Upper lobe of right lung (tissue), 1 donor: ENCODE results near the gene NUP50. TPM values are rescaled to one million over a fixed set of nuclear protein-coding genes. Genes with fewer than 3 reads are reported as not detected.

Source experiments
- ATAC-seq: fragments of 200-7000 bp; cut with Tn5 transposase; one replicate; pipeline ENCODE4 v1.9.1; 2020; ENCODE audit warnings: mild to moderate bottlenecking, moderate library complexity
- DNase-seq: peaks from one replicate; pipeline ENCODE4 v3.0.0-alpha.2; 2020
- H3K27ac ChIP-seq: fragments of 200-600 bp; one replicate; pipeline ENCODE4 v1.8.0; 2022
- H3K27me3 ChIP-seq: fragments of 200-600 bp; one replicate; pipeline ENCODE4 v1.8.0; 2022; ENCODE audit warnings: mild to moderate bottlenecking
- H3K36me3 ChIP-seq: fragments of 200-600 bp; one replicate; pipeline ENCODE4 v1.8.0; 2022
- H3K4me1 ChIP-seq: fragments of 200-600 bp; one replicate; pipeline ENCODE4 v1.8.0; 2022
- H3K4me3 ChIP-seq: fragments of 200-600 bp; one replicate; pipeline ENCODE4 v1.8.0; 2022; ENCODE audit warnings: mild to moderate bottlenecking
- H3K9me3 ChIP-seq: fragments of 200-600 bp; one replicate; pipeline ENCODE4 v1.8.0; 2022
- intact Hi-C: fragments of 100-400 bp; cut with DNase I; formaldehyde crosslinking; loops from one replicate; pipeline ENCODE4 v1.11.0; 2022
- total RNA-seq: library from RNA; stranded (reverse); fragmentation: NEBNext Ultra II Directional; extraction: Animal tissue kit (Norgen Biotek cat#: 25700); gene quantifications from one replicate; pipeline ENCODE4 v1.2.1, GENCODE V29; 2021
- TF ChIP-seq, protein P1 (sequence below): fragments of 200-600 bp; IDR thresholded peaks from one replicate; pipeline ENCODE4 v1.8.0; 2022; ENCODE audit warnings: antibody characterized with exemption
- donor health status: DM: no; HTN: yes; CAD: no; lungs with severe emphysema.

NUP50 gene
- total RNA-seq, 1 donor from 2014 or later: 51.5 TPM

DNA sequence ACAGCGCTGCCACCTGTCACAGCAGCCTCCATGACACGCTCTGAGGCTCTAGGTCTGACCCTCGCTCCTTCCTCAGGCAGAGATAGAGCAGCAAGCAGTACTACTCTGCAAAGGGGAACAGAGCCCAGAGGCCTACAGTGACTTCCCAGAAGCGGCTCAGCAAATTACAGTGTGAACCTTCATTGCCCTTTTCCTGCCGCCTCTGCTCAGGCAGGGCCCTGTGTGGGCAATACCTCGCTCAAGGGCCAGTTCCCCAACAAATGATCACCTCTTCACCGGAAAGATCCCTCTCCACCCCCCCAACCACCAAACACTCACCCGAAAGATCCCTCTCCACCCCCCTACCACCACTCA is 64.7 kb downstream of the NUP50 start:
- H3K9me3 ChIP-seq: no peaks in the 10 kb centered on the region
- no peak for DNase-seq
- peak; percentile 52 for ATAC-seq

DNA sequence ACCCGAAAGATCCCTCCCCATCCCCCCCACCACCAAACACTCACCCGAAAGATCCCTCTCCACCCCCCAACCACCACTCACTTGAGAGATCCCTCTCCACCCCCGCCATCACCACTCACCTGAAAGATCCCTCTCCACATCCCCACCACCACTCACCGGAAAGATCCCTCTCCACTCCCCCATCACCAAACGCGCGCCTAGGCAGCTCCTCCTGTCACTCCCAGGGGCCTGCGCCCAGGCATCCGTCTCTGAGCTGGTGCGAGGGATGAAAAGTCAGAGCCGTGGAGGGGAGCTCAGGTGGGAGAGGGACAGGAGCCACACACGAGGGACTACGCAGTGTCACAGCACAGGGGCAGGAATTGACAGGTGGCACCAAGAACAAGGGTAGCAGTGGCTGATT is 65.5 kb downstream of the NUP50 start:
- DNase-seq: no peak
- ATAC-seq: no peak
- Histone ChIP-seq H3K27me3 (no peaks in the 10 kb centered on the region), H3K4me1 (peaks cover 16% of the 10 kb centered on the region), H3K9me3 (no peaks in the 10 kb centered on the region), H3K36me3 (no peaks in the 10 kb centered on the region), H3K27ac (no peak overlapping the region), H3K4me3 (no peak overlapping the region)
- TF ChIP-seq, protein P1, sequence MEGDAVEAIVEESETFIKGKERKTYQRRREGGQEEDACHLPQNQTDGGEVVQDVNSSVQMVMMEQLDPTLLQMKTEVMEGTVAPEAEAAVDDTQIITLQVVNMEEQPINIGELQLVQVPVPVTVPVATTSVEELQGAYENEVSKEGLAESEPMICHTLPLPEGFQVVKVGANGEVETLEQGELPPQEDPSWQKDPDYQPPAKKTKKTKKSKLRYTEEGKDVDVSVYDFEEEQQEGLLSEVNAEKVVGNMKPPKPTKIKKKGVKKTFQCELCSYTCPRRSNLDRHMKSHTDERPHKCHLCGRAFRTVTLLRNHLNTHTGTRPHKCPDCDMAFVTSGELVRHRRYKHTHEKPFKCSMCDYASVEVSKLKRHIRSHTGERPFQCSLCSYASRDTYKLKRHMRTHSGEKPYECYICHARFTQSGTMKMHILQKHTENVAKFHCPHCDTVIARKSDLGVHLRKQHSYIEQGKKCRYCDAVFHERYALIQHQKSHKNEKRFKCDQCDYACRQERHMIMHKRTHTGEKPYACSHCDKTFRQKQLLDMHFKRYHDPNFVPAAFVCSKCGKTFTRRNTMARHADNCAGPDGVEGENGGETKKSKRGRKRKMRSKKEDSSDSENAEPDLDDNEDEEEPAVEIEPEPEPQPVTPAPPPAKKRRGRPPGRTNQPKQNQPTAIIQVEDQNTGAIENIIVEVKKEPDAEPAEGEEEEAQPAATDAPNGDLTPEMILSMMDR: no peak
- intact Hi-C loops: no loop called here

More for the DNA sequence above, 64.7 kb downstream of the NUP50 start:
- TF ChIP-seq, protein P1: no peak
- Histone ChIP-seq H3K4me3 (no peak overlapping the region), H3K27ac (no peak overlapping the region), H3K27me3 (no peaks in the 10 kb centered on the region), H3K4me1 (peaks cover 16% of the 10 kb centered on the region), H3K36me3 (no peaks in the 10 kb centered on the region)
- intact Hi-C loops: no loop called here

DNA sequence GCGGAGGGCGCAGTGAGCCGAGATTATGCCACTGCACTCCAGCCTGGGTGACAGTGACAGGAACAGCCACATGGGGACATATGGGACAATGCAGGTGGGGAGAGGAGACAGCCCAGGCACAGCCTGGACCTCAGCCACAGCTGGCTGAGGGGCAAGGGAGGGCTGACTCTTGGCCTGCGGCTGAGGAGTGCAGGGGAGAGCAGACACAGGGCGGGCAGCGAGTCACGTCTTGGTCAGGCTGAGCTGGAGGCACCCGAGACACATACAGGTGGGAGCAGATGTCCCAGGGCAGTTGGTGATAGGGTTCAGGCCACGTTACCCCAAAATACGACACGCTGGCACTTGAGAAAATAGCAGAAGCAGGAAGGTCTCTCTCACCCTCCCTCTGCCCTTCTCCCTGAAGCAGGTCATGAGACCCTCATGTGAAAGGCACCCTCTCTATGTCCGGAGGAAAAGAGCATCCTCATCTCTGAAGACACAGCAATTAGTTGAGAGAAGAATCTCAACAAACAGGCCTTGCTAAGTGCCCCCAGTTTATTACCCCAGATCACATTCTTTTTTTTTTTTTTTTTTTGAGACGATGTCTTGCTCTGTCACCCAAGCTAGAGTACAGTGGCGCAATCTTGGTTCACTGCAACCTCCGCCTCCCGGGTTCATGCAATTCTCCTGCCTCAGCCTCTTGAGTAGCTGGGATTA is 66.4 kb downstream of the NUP50 start:
- H3K27ac ChIP-seq: no peak overlapping the region
- no peaks in the 10 kb centered on the region for H3K36me3 ChIP-seq
- no peaks in the 10 kb centered on the region for H3K9me3 ChIP-seq
- no peak overlapping the region for H3K4me3 ChIP-seq
- no peak for ATAC-seq
- intact Hi-C loops: no loop called here
- TF ChIP-seq, protein P1: no peak
- no peaks in the 10 kb centered on the region for H3K27me3 ChIP-seq
- no peak for DNase-seq
- H3K4me1 ChIP-seq: peaks cover 16% of the 10 kb centered on the region

DNA sequence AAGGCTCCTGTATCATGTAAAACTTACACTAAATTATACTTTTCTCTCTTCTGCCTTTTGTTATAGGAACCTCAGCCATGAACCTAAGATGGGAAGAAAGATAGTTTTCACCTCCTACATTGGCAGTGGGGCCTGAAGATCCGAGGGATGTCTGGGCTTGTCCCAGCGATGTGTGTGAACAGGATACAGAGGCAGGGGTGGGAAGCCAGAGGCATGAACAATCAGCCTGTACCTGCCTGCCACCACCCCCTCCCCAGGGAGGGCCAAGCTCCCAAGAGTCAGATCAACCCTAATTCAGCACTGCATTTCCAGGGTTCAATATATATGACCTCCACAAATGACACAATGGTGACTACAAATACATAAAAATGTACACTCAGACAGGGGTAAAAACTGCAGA is 67.6 kb downstream of the NUP50 start:
- intact Hi-C loops: no loop called here
- DNase-seq (no peak), ATAC-seq (no peak)
- Histone ChIP-seq H3K9me3 (no peaks in the 10 kb centered on the region), H3K4me1 (peaks cover 8% of the 10 kb centered on the region), H3K36me3 (no peaks in the 10 kb centered on the region), H3K27ac (no peak overlapping the region), H3K4me3 (no peak overlapping the region), H3K27me3 (no peaks in the 10 kb centered on the region)
- TF ChIP-seq, protein P1: no peak

DNA sequence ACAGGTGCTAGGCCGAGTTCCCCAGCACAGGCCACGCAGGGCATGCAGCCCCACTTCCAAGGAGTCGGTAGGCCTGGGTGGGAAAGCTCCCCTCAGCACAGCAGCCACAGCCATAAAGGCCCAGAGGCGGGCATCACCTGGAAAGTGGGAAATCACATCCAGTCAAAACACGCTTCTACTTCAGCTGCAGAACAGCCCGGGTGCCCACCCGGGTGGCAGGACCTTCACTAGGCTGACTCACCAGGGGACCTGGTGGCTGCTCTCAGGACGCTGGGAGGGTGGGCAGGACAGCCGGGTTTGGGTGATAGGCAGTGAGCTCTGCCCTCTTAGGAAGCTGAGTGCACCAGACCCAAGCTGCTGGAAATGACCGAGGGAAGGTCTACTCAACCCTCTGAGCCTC is 69.7 kb downstream of the NUP50 start:
- TF ChIP-seq, protein P1: no peak
- Histone ChIP-seq H3K27me3 (no peaks in the 10 kb centered on the region), H3K27ac (no peak overlapping the region), H3K4me1 (no peaks in the 10 kb centered on the region), H3K9me3 (no peaks in the 10 kb centered on the region), H3K36me3 (no peaks in the 10 kb centered on the region), H3K4me3 (no peak overlapping the region)
- no peak for DNase-seq
- ATAC-seq: no peak
- intact Hi-C loops: no loop called here

DNA sequence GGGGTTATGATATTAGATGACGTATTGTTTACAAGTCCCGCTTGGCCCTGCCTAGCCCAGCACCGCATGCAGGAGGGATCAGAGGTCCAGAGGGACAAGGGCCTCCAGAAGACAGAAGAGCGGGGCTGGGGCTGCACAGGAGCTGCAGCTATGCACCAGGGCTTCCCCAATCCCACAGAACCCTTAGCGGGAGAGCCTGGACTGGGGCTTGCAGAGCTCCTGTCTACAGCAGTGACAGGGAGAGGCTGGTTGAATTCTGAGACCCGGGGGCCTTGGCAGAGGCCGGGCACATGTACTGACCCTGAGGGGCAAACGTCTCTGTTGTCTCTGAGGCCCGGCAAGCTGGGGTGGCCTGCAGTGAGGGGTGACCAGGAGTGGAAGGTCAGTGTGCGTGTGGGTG is 70.1 kb downstream of the NUP50 start:
- Histone ChIP-seq H3K9me3 (no peaks in the 10 kb centered on the region), H3K27me3 (no peaks in the 10 kb centered on the region), H3K27ac (no peak overlapping the region), H3K36me3 (no peaks in the 10 kb centered on the region), H3K4me3 (no peak overlapping the region), H3K4me1 (no peaks in the 10 kb centered on the region)
- intact Hi-C loops: no loop called here
- DNase-seq: no peak
- TF ChIP-seq, protein P1: no peak
- no peak for ATAC-seq
